HG03159 (cell line): ENCODE data around the gene PIGZ.

Experiments
- ATAC-seq: cut with Tn5 transposase; IDR thresholded peaks from one replicate; pipeline ENCODE4 v1.9.1; 2021; ENCODE audit warnings: mild to moderate bottlenecking, moderate library complexity; ENCODE audit not compliant: unreplicated experiment

The PIGZ gene

GRCh38 chr3:196985954-196986885 lies 17.6 kb upstream of the PIGZ start:
- ATAC-seq, result no peak

- no peak for ATAC-seq
Observed at GRCh38 chr3:196985298-196985697, 16.7 kb upstream of the PIGZ start.

- no peak for ATAC-seq
Observed at GRCh38 chr3:196983186-196983585, 14.6 kb upstream of the PIGZ start.

- no peak for ATAC-seq
Observed at GRCh38 chr3:196981657-196982056, 13.0 kb upstream of the PIGZ start.

GRCh38 chr3:196979545-196979944 lies 10.9 kb upstream of the PIGZ start:
- no peak for ATAC-seq

GRCh38 chr3:196976941-196977340 lies 8.3 kb upstream of the PIGZ start:
- ATAC-seq, result no peak

- ATAC-seq, result no peak
Observed at GRCh38 chr3:196975349-196975748, 6.7 kb upstream of the PIGZ start.

- no peak for ATAC-seq
Observed at GRCh38 chr3:196974661-196975060, 6.0 kb upstream of the PIGZ start.

GRCh38 chr3:196971094-196971698 lies 2.6 kb upstream of the PIGZ start:
- no peak for ATAC-seq

- ATAC-seq, result no peak
Observed at GRCh38 chr3:196970547-196971093, 2.0 kb upstream of the PIGZ start.

- ATAC-seq, result peak; percentile 38
Observed at GRCh38 chr3:196969660-196970546, 1.3 kb upstream of the PIGZ start.

- peak; percentile 53 for ATAC-seq
Observed at GRCh38 chr3:196969134-196969659, 564 bp upstream of the PIGZ start.

GRCh38 chr3:196967412-196968232 lies 1.0 kb downstream of the PIGZ start:
- no peak for ATAC-seq

GRCh38 chr3:196966526-196967401 lies 1.9 kb downstream of the PIGZ start:
- ATAC-seq, result no peak

GRCh38 chr3:196965804-196966173 lies 2.8 kb downstream of the PIGZ start:
- ATAC-seq, result no peak

- ATAC-seq, result no peak
Observed at GRCh38 chr3:196965112-196965803, 3.4 kb downstream of the PIGZ start.

GRCh38 chr3:196963631-196963953 lies 5.0 kb downstream of the PIGZ start:
- no peak for ATAC-seq

GRCh38 chr3:196962930-196963630 lies 5.6 kb downstream of the PIGZ start:
- ATAC-seq, result no peak
